ENCODE results near the gene LIPH.

DNA sequence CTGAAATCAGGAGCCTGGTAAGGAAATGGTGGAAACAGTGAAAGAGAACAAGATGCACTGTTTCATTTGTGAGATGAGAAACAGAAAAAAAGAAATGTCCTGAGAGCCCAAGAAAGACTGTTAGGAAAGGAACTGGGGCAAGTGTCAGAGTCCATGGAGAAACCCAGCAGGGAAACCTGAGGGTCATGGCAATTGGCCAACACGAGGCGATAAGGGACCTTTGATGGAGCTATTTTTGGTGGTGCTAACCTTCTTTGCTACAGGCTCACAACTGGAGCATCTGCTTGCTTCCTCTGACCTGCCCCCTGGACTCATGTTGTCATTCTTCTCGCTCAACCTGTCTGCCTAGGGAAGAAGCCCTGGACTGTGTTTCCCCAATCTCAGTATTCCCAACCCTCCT, 49.4 kb downstream of the LIPH start:
- no peak for TF ChIP-seq POLR2AphosphoS5 (IDR thresholded peaks at IDR 0.05; ENCODE audit: low read depth, low read length)
- TF ChIP-seq TAF1 (IDR thresholded peaks at IDR 0.05; ENCODE audit: borderline replicate concordance, insufficient read depth, low read length), result no peak
- TF ChIP-seq, protein P1, sequence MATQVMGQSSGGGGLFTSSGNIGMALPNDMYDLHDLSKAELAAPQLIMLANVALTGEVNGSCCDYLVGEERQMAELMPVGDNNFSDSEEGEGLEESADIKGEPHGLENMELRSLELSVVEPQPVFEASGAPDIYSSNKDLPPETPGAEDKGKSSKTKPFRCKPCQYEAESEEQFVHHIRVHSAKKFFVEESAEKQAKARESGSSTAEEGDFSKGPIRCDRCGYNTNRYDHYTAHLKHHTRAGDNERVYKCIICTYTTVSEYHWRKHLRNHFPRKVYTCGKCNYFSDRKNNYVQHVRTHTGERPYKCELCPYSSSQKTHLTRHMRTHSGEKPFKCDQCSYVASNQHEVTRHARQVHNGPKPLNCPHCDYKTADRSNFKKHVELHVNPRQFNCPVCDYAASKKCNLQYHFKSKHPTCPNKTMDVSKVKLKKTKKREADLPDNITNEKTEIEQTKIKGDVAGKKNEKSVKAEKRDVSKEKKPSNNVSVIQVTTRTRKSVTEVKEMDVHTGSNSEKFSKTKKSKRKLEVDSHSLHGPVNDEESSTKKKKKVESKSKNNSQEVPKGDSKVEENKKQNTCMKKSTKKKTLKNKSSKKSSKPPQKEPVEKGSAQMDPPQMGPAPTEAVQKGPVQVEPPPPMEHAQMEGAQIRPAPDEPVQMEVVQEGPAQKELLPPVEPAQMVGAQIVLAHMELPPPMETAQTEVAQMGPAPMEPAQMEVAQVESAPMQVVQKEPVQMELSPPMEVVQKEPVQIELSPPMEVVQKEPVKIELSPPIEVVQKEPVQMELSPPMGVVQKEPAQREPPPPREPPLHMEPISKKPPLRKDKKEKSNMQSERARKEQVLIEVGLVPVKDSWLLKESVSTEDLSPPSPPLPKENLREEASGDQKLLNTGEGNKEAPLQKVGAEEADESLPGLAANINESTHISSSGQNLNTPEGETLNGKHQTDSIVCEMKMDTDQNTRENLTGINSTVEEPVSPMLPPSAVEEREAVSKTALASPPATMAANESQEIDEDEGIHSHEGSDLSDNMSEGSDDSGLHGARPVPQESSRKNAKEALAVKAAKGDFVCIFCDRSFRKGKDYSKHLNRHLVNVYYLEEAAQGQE (IDR thresholded peaks at IDR 0.05; ENCODE audit: insufficient read depth in 1 of 2, low read depth in 2 of 2, low read length in 2 of 2), result no peak
- no peak for TF ChIP-seq SIN3A (IDR thresholded peaks at IDR 0.05; ENCODE audit: borderline replicate concordance, insufficient read depth, low read length)
